Vagina (tissue), 2 donors: ENCODE measurements around the gene KHNYN.

ENCODE experiments used
- CTCF ChIP-seq, 3 experiments: fragments of 450-650 bp in 2 of 3; fragments of 200-600 bp in 1 of 3; sonication (generic) in 1 of 3; IDR thresholded peaks; one replicate each; pipeline ENCODE4 v1.5.1; 2017 to 2019; ENCODE audit warnings: antibody characterized with exemption in 3 of 3, mild to moderate bottlenecking in 2 of 3, moderate library complexity in 2 of 3
- POLR2A ChIP-seq, 2 donors: fragments of 450-650 bp; IDR thresholded peaks; one replicate each; pipeline ENCODE4 v1.6.1; 2017; ENCODE audit warnings: antibody characterized with exemption in 2 of 2, mild to moderate bottlenecking in 2 of 2, moderate library complexity in 2 of 2

- peak in 1 of 3 experiments; percentile 1 for TF ChIP-seq CTCF (IDR thresholded peaks at IDR 0.05)
- TF ChIP-seq POLR2A (IDR thresholded peaks at IDR 0.05), result no peak
Observed at GRCh38 chr14:24437020-24437735, 7.4 kb downstream of the KHNYN start.
